IPS DF 4.7 (cell line): ENCODE measurements around the gene RGS14.
"Not testable (repeated sequence)": the region's sequence is repeated elsewhere in the genome, so short reads cannot be mapped to it uniquely, and the experiment has no call there.

Source experiments
- DNase-seq: peaks from one replicate; pipeline ENCODE4 v3.0.0-alpha.2; 2013; ENCODE audit warnings: low spot score; ENCODE audit errors: extremely low read depth

Gene RGS14

GRCh38 chr5:177364159-177364962 lies 6.6 kb downstream of the RGS14 start:
- no peak for DNase-seq

- DNase-seq: no peak
Observed at GRCh38 chr5:177365845-177366527, 8.3 kb downstream of the RGS14 start.

GRCh38 chr5:177366528-177367322 lies 9.0 kb downstream of the RGS14 start:
- no peak for DNase-seq

- DNase-seq: no peak
Observed at GRCh38 chr5:177367323-177367848, 9.7 kb downstream of the RGS14 start.

GRCh38 chr5:177367981-177368868 lies 10.5 kb downstream of the RGS14 start:
- DNase-seq: no peak

- DNase-seq: no peak
Observed at GRCh38 chr5:177368869-177369644, 11.3 kb downstream of the RGS14 start.

- DNase-seq: no peak
Observed at GRCh38 chr5:177369645-177370440, 12.1 kb downstream of the RGS14 start.

GRCh38 chr5:177370488-177371119 lies 12.9 kb downstream of the RGS14 start:
- no peak for DNase-seq

DNA sequence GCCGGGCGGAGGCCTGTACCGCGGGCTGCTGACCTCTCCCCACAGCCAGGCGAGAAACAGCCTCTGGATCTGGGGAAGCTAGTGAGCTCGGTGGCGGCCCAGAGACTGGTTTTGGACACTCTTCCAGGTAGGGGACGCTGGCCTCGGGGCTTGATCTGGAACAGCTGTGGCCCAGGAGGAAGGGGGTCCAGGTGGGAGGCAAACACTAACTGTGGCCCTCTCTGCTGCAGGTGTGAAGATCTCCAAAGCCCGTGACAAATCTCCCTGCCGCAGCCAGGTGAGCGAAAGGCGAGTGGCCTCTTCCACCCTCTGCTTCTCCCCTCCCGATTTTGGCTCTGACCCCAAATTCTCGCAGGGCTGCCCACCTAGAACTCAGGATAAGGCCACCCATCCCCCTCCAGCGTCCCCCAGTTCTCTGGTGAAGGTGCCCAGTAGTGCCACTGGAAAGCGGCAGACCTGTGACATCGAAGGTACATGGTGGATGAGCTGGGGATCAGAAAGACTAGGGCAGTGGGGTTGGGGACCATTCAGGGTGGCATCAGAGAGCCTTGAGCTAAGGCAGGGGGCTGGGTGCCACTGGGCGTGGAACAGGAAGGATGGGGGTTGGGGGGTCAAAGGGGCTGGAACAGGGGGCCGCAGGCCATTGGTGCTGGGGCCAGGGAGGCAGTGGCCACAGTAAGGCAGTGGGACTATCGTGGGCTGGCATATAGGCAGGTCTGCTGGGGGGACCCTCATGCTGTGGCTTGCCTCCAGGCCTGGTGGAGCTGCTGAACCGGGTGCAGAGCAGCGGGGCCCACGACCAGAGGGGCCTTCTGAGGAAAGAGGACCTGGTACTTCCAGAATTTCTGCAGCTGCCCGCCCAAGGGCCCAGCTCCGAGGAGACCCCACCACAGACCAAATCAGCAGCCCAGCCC lies 13.7 kb downstream of the RGS14 start:
- DNase-seq: no peak

GRCh38 chr5:177372034-177372896 lies 14.5 kb downstream of the RGS14 start:
- DNase-seq: no peak

DNA sequence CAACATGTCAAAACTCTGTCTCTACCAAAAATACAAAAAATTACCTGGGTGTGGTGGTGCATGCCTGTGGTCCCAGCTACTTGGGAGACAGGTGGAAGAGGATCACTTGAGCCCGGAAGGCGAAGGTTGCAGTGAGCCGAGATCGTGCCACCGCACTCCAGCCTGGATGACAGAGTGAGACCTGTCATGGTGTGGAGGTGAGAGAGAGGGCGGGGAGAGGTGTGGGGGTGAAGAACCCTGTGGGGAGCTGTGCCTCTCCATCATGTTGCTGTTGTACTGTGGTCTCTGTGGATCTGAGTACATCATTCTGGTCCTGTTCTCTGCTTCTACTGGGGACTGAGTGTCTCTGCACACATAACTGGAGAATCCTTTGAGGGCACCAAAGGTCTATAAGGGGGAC lies 15.2 kb downstream of the RGS14 start:
- DNase-seq: no peak

GRCh38 chr5:177373806-177374205 lies 16.1 kb downstream of the RGS14 start:
- DNase-seq: no peak

DNA sequence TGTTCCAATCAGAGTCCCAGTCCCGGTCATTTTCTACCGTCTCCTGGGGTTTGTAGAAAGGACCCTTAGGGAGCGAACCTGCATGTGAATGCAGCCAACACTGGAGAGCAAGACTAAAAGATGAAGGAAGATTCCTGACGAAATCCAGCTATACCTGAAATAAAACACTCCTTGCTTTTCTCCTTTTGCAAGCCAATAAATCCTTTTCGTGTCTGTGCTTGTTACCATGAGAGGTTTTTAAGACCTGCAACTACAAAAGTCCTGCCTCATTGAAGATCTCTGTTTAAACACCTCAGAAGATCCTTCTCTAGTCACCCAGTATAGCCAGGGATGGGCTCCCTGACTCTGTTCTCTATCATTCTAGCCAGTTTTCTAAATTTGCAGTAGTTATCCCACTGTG lies 16.5 kb downstream of the RGS14 start:
- no peak for DNase-seq

DNA sequence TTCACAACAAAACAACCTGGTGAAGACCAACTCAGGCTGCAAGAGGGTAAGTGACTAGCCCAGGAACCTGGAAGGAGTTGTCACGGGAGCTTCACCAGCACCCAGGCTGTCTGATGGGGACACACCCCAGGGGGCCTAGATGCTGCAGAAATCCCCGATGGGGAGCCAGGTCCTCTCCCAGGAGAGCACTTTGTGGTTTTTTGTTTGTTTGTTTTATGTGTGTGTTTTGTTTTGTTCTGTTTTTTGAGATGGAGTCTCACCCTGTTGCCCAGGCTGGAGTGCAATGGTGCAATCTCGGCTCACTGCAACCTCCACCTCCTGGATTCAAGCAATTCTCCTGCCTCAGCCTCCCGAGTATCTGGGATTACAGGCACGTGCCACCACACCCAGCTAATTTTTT lies 17.8 kb downstream of the RGS14 start:
- DNase-seq: not testable (repeated sequence)

DNA sequence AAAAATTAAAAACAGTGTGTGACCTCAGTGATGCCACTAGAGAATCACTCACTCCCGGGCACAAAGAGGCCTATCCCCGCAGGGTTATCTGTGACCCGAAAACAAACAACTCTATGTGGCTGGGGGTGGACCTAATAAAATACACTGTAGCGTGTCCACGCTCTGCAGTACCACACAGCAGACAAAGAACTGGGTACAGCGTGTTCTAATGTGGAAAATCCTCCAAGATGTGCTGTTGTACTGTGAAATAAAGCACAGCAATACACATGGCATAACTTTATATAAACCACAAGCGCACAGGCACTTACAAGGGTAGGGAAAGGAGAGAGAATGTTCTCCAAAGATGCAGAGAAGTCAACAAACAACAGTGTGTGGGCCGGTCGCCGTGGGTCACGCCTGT lies 18.4 kb downstream of the RGS14 start:
- no peak for DNase-seq

DNA sequence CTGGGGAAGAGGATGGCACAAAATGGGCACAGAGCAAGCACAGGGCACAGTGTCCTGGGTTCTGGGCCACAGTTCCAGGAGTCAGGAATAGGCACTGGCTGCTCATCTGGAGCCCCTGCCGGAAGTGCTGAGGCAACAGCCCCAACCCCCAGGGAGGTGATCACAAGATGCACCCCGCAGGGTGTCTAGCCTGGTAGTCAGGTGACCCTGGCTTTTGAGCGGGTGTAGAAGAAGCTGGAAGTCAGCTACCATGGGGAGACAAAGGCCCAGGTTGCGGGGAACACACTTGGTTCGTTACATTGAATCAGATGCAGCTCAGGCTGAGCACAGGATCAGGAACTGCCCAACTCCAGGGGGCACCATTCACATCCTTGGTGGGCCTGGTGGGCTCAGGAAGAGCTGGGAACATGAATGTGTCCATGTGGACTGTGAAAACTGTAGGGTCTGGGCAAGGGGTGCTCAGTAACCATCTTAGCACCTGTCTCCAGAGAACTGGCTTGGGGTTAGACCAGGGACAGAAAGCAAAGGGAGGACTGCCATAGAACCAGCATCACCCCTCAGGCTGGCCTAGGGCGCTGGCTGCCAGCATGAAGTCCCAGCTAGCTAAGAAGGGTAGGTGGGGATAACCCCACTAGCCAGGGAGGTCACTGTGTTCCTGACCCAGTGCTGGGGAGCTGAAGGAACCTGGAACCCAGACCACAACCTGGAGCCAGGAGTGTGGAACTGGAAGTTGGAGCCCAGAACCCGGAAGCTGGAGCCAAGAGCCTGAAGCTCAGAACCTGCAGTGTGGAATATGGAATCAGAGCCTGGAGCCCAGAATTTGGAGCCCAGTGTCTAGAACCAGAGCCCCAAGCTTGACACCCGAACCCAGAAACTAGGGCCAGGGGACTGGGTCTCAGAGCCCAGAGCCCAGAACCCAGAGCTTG lies 20.4 kb downstream of the RGS14 start:
- no peak for DNase-seq
